Astrocyte (in vitro differentiated cells and primary cell): Measurements from ENCODE around the gene PIK3R3.

Experiments used
- CTCF ChIP-seq: IDR thresholded peaks from 2 replicates; pipeline ENCODE4 v1.5.1; 2011; ENCODE audit warnings: low read depth, mild to moderate bottlenecking, inconsistent platforms, low read length, moderate library complexity; ENCODE audit not compliant: insufficient read depth
- EZH2 ChIP-seq: IDR thresholded peaks from 2 replicates; pipeline ENCODE4 v1.6.1; 2012; ENCODE audit warnings: mild to moderate bottlenecking, low read length, inconsistent platforms; ENCODE audit not compliant: insufficient read depth

- TF ChIP-seq CTCF: peak; percentile 14
- TF ChIP-seq EZH2: no peak
Observed at GRCh38 chr1:46130121-46130520, 2.3 kb downstream of the PIK3R3 start.
